Fibroblast of lung (primary cell): ENCODE data around the gene CLIP4. TPM values are rescaled to one million over a fixed set of nuclear protein-coding genes. Genes with fewer than 3 reads are reported as not detected.

Experiments
- DNase-seq, 2 donors: peaks; one replicate each; pipeline versions ENCODE4 v3.0.0 to v3.0.0-alpha.2; 2010; ENCODE audit warnings: low read depth in 2 of 2
- H2AFZ ChIP-seq: 2 replicates; pipeline ENCODE4 v1.5.1; 2012; ENCODE audit warnings: low read length, control low read depth, inconsistent platforms
- H3K27ac ChIP-seq: 2 replicates; pipeline ENCODE4 v1.5.1; 2011; ENCODE audit warnings: low read length, control low read depth; ENCODE audit not compliant: insufficient read depth
- H3K27me3 ChIP-seq: 2 replicates; pipeline ENCODE4 v1.5.1; 2011; ENCODE audit warnings: mild to moderate bottlenecking, low read length; ENCODE audit not compliant: control insufficient read depth, insufficient read depth
- H3K36me3 ChIP-seq: 2 replicates; pipeline ENCODE4 v1.5.1; 2011; ENCODE audit warnings: low read length; ENCODE audit not compliant: control insufficient read depth, insufficient read depth
- H3K4me1 ChIP-seq: 2 replicates; pipeline ENCODE4 v1.5.1; 2011; ENCODE audit warnings: low read length; ENCODE audit not compliant: control insufficient read depth, insufficient read depth; ENCODE audit errors: extremely low read depth
- H3K4me2 ChIP-seq: 2 replicates; pipeline ENCODE4 v1.5.1; 2011; ENCODE audit warnings: low read length, control low read depth; ENCODE audit not compliant: insufficient read depth; ENCODE audit errors: extremely low read depth
- H3K4me3 ChIP-seq, 4 experiments: fragments of 200-600 bp in 1 of 4; sonication (generic) in 1 of 4; replicated peaks in 1 of 4; 2 replicates each; pipeline ENCODE4 v1.5.1; 2011 to 2016; ENCODE audit warnings: low read length in 4 of 4, low read depth in 3 of 4, mild to moderate bottlenecking in 3 of 4, control low read depth in 2 of 4, inconsistent platforms in 1 of 4, mixed read lengths in 1 of 4; ENCODE audit not compliant: insufficient read depth in 1 of 4; ENCODE audit errors: control extremely low read depth in 1 of 4
- H3K79me2 ChIP-seq: 2 replicates; pipeline ENCODE4 v1.5.1; 2012; ENCODE audit warnings: mild to moderate bottlenecking, low read length, inconsistent platforms; ENCODE audit not compliant: control insufficient read depth, insufficient read depth
- H3K9ac ChIP-seq: 2 replicates; pipeline ENCODE4 v1.5.1; 2011; ENCODE audit warnings: mild to moderate bottlenecking, low read length, control low read depth; ENCODE audit not compliant: insufficient read depth
- H3K9me3 ChIP-seq: 2 replicates; pipeline ENCODE4 v1.5.1; 2012; ENCODE audit warnings: low read depth, low read length; ENCODE audit not compliant: control insufficient read depth, insufficient read depth
- H4K20me1 ChIP-seq: 2 replicates; pipeline ENCODE4 v1.5.1; 2011; ENCODE audit warnings: low read length; ENCODE audit not compliant: control insufficient read depth, insufficient read depth; ENCODE audit errors: extremely low read depth
- CTCF ChIP-seq, 2 donors: IDR thresholded peaks in 1 of 2; conservative IDR thresholded peaks in 1 of 2; 1 replicate in 1 of 2; 2 replicates in 1 of 2; pipeline ENCODE4 v1.5.1; 2011 to 2012; ENCODE audit warnings: low read length in 2 of 2, control low read depth in 1 of 2, inconsistent platforms in 1 of 2, low read depth in 1 of 2, mild to moderate bottlenecking in 1 of 2
- EZH2 ChIP-seq: IDR thresholded peaks from 2 replicates; pipeline ENCODE4 v1.5.1; 2012; ENCODE audit warnings: low read length, control low read depth, mild to moderate bottlenecking; ENCODE audit errors: missing control alignments
- polyA plus RNA-seq, 2 donors: library from polyadenylated mRNA; depleted of rRNA in 1 of 2; stranded (reverse) in 1 of 2; unstranded in 1 of 2; fragments of >200 nt; gene quantifications; 2 replicates each; pipeline ENCODE4 v1.2.1, GENCODE V29; 2011 to 2012; ENCODE audit warnings: missing spikeins in 1 of 2
- total RNA-seq: library from RNA; depleted of rRNA; stranded (reverse); fragments of >200 nt; gene quantifications from 2 replicates; pipeline ENCODE4 v1.2.1, GENCODE V29; 2014

Gene CLIP4
- total and polyA plus RNA-seq, 2 donors (not counting 1 experiment from before 2014, with no cell fraction given), result 39.9 to 127 TPM

GRCh38 chr2:29066997-29067605 is 48.1 kb upstream of the CLIP4 start:
- TF ChIP-seq CTCF (conservative IDR thresholded peaks at IDR 0.05 in 1 of 2, IDR thresholded peaks at IDR 0.05 in 1 of 2; ENCODE audit: low read depth in 1 of 2, low read length in 2 of 2) (no peak), EZH2 (no peak)
- H3K9me3 ChIP-seq, result no peaks in the 10 kb centered on the region
- no peak overlapping the region for H2AFZ ChIP-seq
- no peaks in the 10 kb centered on the region for H3K36me3 ChIP-seq
- no peak overlapping the region for H3K4me3 ChIP-seq
- no peak overlapping the region for H3K4me2 ChIP-seq
- H4K20me1 ChIP-seq, result no peaks in the 10 kb centered on the region
- no peak overlapping the region for H3K9ac ChIP-seq
- no peaks in the 10 kb centered on the region for H3K4me1 ChIP-seq
- H3K27me3 ChIP-seq, result no peaks in the 10 kb centered on the region
- no peaks in the 10 kb centered on the region for H3K79me2 ChIP-seq
- no peak for DNase-seq
- H3K27ac ChIP-seq, result no peak overlapping the region

GRCh38 chr2:29068513-29068912 is 46.7 kb upstream of the CLIP4 start:
- H4K20me1 ChIP-seq, result no peaks in the 10 kb centered on the region
- H3K4me3 ChIP-seq, result no peak overlapping the region
- DNase-seq, result no peak
- no peak overlapping the region for H3K4me2 ChIP-seq
- no peak overlapping the region for H3K27ac ChIP-seq
- TF ChIP-seq CTCF (conservative IDR thresholded peaks at IDR 0.05 in 1 of 2, IDR thresholded peaks at IDR 0.05 in 1 of 2; ENCODE audit: low read depth in 1 of 2, low read length in 2 of 2), result no peak
- H2AFZ ChIP-seq, result no peak overlapping the region
- peaks cover 2% of the 10 kb centered on the region for H3K27me3 ChIP-seq
- no peaks in the 10 kb centered on the region for H3K4me1 ChIP-seq
- H3K9me3 ChIP-seq, result no peaks in the 10 kb centered on the region
- no peak overlapping the region for H3K9ac ChIP-seq
- H3K36me3 ChIP-seq, result no peaks in the 10 kb centered on the region
- no peaks in the 10 kb centered on the region for H3K79me2 ChIP-seq

GRCh38 chr2:29070526-29070925 is 44.7 kb upstream of the CLIP4 start:
- H3K36me3 ChIP-seq, result no peaks in the 10 kb centered on the region
- no peaks in the 10 kb centered on the region for H3K79me2 ChIP-seq
- TF ChIP-seq EZH2 (no peak), CTCF (conservative IDR thresholded peaks at IDR 0.05 in 1 of 2, IDR thresholded peaks at IDR 0.05 in 1 of 2; ENCODE audit: low read depth in 1 of 2, low read length in 2 of 2) (no peak)
- peaks cover 2% of the 10 kb centered on the region for H3K27me3 ChIP-seq
- no peak overlapping the region for H2AFZ ChIP-seq
- H3K9me3 ChIP-seq, result no peaks in the 10 kb centered on the region
- no peak overlapping the region for H3K27ac ChIP-seq
- H3K4me1 ChIP-seq, result no peaks in the 10 kb centered on the region
- no peak for DNase-seq
- H3K4me2 ChIP-seq, result no peak overlapping the region
- no peak overlapping the region for H3K9ac ChIP-seq
- no peak overlapping the region for H3K4me3 ChIP-seq
- no peaks in the 10 kb centered on the region for H4K20me1 ChIP-seq
